Ammon's horn (tissue), 1 donor: ENCODE data around the gene PPM1M.

Source experiments
- DNase-seq: peaks from one replicate; pipeline ENCODE4 v3.0.0-alpha.2; 2016; ENCODE audit warnings: low spot score

Gene PPM1M

GRCh38 chr3:52216585-52217408 is 28.8 kb upstream of the PPM1M start:
- no peak for DNase-seq

- no peak for DNase-seq
Observed at GRCh38 chr3:52217409-52217805, 28.2 kb upstream of the PPM1M start.

DNA sequence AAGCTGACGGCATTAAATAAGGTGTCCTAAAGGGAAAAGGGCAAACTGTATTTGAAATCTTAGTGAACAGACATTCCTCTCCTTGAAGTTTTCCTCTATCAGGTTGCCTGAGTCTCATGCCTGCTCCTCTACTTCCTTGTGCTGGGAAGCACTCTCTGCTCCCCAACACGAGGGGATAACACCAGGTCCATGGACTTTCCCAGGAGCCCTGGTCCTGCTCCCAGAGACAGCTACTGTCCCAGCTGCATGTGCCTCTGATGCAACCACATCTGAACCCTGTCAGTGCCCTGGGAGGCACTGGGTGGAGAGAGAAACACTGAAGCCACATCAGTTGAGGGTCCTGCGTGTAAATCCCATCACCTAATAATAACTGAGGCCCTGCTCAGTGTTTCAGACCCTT is 27.5 kb upstream of the PPM1M start:
- DNase-seq, result no peak

- no peak for DNase-seq
Observed at GRCh38 chr3:52218454-52218853, 27.1 kb upstream of the PPM1M start.

DNA sequence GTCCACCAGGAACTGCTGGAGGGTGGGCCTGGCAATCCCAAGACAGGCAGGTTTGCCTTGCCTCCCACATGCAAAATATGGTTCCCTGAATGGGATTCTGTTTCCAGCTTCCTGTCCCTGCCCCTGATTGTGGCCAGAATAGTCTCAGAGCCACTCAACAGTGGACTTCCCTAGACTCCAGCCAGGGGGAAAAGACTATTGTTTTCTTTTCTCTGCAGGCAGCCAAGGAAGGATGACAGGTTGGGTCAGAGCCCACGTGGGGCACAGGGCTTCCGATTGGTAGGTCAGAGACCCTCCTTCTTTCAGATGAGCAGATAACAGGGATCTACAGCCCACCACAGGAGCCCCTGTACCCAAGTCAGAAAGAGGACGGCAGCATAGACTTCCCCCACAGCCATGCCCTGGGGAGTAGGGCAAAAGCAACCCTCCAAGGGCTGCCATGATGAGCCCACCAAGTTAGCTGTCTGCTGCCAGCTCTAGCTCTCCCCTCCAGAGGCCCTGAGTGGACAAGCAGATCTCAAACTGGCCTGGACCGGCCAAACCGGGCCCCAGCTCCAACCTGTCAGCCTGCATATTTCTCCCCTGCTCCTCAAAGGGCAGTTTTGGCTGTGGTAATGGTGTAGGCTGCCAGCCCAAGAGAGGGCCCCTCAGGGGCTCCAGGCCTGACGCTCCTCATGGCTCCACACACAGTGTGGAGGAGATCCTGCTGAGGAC is 26.5 kb upstream of the PPM1M start:
- DNase-seq, result no peak

- DNase-seq, result peak; percentile 89
Observed at GRCh38 chr3:52220380-52221026, 25.1 kb upstream of the PPM1M start.

- DNase-seq, result no peak
Observed at GRCh38 chr3:52221141-52221562, 24.4 kb upstream of the PPM1M start.

GRCh38 chr3:52221563-52222318 is 23.8 kb upstream of the PPM1M start:
- DNase-seq, result no peak

DNA sequence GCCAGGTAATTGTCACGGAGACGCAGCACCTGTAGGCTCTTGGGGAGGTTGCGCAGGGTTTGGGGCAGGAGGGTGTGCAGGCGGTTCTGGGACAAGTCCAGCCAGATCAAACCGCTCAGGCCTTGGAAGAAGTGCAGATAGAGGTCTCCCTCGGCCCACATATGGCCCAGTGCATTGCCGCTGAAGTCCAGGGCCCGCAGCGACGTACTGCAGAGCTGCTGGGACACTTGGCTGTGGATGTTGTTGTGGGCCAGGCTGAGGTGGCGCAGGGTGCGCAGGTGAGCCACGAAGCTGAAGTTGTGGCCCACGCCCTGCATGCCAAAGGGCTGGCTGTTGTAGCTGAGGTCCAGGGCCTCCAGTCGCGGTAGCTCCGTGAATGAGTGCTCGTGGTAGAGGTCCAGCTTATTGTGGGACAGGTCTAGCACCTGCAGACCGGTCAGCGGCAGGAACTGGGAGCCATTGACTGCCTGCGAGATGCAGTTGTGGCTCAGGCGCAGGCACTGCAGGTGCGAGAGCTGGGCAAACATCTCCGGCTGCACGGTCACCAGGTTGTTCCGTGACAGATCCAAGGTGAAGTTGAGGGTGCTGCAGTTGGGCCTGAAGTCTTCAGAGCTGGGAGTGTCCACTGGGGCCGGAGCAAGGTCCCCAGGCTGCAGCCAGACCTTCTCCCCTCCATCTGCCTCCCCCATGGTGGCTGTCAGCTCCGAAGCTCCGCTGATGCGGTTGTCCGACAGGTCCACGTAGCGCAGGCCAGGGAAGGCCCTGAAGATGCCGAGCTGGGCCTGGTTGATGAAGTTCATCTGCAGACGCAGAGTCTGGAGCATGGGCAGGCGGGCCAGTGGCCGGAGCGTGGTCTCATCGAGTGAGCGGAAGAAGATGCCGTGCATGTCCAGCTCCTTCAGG is 23.0 kb upstream of the PPM1M start:
- DNase-seq, result no peak

- DNase-seq, result no peak
Observed at GRCh38 chr3:52223449-52224408, 21.8 kb upstream of the PPM1M start.

DNA sequence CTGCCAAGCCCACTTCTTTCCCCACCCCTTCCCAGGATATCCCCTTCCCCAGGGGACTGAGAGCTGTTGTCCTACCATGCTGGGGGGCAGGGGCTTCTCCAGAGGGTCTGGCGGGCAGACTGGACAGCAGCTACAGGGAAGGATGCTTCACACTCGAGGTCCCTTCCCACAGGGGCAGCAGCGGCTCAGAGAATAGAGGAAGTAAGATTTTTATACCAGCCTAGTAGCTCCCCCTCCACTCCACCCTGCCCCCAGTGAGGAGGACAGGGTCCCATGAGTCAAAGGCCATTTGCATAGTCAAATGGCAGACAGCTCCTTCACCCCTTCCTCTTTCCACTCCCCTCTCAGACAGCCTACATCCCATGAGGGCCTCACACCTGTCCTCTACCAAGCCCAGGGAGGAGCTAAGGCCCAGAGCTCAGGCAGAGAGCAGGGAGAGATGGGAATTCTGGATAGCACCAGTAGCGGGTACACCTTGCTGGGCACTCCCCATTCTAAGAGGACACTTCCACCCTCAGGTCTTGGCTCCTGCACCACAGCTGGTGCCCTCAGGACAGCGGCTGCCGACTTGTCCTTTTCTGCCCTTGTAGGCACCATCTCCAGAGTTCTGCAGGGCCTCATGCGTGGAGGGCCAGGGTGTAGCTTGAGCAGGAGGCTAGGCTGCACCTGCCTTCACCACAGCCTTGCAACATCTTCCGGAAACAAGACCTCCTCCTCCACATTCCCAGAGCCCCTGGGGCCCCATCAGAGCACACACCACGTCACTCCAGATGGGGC is 19.9 kb upstream of the PPM1M start, which contains the start of gene TLR9:
Gene TLR9, minus strand, starts transcription at position 194 of the 777 bp plus-strand sequence. Its CDS starts 116 bp downstream, at position 78.
- DNase-seq, result no peak

DNA sequence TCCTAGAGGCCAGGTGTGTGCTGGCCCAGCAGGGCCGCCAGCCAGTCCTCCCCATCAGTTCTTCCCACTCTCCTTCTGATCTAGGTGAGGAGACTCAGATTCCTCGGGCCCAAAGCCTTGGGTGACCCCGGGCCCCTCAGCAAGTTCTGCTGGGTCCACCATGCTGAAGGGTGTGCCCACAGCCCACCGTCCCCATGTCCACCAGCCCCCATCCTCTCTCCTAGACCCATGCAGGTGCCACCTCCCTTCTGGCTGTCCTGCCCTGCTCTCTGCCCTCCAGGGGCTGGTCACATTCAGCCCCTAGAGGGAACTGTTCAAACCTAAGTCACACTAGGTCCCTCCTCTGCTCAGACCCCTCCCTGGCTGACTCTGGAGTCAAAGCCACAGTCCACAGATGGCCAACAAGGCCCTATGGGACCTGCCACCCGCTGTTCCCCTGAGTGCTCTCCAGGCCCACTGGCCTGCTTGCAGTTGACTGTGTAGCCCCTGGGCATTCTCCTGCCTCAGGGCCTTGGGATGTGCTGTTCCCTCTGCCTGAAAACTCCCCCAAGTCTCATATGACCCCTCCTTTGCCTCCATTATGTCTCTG is 19.2 kb upstream of the PPM1M start:
- DNase-seq, result no peak

DNA sequence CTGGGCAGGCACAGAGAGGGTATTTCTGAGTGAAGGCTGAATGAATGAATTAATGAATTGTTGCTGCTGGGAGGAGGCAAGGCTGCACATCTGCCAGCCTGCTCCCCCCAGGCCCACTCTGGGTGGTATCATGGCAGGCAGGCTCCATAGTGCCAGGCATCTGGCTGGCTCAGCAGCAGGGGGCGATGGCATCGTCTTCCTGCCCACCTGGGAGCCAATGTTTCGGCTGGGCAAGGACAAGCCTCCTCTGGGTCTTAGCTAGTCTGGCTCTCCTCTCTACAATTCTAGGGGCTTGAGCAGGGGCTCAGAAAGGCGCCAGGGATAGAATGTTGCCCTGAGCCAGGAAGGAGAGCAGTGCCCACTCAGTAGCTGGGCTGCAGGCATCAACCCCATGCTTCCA is 18.4 kb upstream of the PPM1M start:
- no peak for DNase-seq

DNA sequence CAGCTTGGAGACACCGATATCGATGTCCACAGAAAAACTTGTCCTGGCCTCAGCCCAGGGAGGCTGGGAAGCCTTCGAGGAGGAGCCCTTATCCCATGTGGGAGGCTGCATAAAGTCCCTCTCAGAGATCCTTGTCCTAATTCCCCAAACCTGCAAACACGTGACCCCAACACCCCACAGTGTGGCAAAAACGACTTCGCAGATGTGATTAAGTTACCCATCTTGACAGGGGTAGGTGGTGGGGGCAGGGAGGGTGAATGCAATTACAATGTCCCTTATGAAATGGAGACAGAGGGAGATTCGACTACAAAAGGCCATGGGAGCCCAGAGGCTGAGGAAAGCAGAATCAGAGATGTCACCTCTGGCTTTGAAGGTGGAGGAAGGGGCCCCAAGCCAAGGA is 17.8 kb upstream of the PPM1M start:
- DNase-seq, result no peak

DNA sequence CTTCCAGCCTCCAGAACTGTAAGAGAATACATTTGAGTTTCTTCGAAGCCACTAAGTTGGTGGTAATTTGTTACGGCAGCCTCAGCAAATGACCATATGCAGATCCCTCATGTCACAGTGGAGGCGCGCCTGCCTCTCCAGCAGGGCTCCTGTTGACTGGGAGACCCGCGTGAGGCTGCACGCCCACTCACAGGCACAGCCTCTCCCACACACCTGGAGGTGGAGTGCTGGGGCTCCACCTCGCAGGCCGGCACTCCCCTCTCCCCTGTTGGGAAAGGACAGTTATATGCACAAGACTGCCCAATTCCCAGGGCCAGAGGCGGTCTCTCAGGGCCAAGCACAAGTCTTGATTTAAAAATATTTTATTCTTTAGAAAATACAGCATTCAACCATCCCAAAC is 17.3 kb upstream of the PPM1M start:
- no peak for DNase-seq

GRCh38 chr3:52228751-52229291 is 16.7 kb upstream of the PPM1M start:
- no peak for DNase-seq

DNA sequence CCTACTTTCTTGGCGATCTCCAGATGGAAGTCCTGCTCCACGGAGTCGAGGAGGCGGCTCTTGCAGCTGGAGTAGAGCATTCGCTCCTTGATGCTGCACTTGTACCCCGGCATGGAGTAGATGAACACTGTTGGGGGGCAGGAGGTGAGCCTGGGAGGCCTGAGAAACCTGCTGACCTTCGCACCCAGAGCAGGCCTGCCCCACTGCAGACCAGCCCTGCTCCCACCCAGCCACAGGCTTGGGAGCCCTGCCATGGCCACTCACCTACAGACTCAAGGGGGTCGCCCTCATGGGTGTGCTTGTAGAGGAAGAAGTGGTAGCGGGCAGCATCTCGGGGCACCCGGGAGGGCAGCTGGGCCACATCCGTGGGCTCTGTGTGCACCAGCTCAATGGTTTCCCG is 15.9 kb upstream of the PPM1M start:
- DNase-seq, result no peak

GRCh38 chr3:52230461-52230860 is 15.1 kb upstream of the PPM1M start:
- no peak for DNase-seq
